NCI-H2171 treated with DMSO at 0.1 percent for 48 hours (cell line): ENCODE results near the gene CRYBA4.
A peak's percentile ranks its signal among the peaks of the same experiment; 100 is the strongest.

Experiments used
- DNase-seq: peaks from one replicate; lab custom pipeline; 2025; lab: John Stamatoyannopoulos, UW

CRYBA4 gene

DNA sequence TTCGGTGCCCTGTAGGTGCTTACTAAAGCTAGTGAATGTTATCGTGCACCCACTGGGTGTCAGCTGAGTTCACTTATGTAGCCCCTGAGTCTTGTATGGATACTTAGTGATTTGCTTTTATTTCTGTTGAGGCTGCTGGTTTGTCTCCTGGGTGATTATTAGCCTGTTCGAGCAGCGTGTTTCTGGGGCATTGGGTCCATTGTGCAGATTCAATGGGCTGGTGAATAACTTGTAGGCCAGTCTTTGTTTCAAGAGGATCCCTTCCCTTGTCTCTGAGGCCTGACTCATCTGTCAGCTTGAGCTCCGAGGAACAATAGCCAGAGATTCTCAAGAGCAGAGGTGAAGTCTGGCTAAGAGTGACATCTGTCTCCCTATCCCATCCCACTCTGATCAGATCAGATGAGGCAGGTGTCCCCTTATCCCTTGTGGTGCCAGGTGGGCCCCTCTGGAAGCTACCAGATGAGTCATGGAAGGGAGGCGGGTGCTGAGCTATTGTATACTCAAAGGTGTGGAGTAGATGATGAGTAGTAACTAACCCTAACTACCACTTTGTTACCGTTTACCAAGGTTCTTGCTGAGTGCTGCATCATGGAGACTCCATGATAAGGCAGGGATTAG, 39.3 kb downstream of the CRYBA4 start:
- DNase-seq: peak; percentile 93

DNA sequence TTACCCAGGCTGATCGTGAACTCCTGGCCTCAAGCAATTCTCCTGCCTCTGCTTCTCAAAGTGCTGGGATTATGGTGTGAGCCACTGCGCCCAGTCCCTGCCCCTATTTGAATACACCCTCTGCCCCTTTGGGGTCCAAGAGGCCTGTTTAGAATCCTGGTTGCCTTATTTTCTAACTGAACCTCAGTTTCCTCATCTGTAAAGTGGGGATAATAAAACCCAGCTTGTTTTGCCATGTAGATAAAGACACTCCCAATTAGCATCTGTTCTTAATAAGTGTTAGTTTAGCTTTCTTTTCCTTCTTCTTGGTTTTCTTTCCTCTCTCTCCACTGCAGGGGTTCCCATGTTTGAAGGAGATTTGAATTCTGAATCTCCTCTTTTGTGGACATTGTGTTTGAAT, 40.4 kb downstream of the CRYBA4 start:
- DNase-seq: no peak

DNA sequence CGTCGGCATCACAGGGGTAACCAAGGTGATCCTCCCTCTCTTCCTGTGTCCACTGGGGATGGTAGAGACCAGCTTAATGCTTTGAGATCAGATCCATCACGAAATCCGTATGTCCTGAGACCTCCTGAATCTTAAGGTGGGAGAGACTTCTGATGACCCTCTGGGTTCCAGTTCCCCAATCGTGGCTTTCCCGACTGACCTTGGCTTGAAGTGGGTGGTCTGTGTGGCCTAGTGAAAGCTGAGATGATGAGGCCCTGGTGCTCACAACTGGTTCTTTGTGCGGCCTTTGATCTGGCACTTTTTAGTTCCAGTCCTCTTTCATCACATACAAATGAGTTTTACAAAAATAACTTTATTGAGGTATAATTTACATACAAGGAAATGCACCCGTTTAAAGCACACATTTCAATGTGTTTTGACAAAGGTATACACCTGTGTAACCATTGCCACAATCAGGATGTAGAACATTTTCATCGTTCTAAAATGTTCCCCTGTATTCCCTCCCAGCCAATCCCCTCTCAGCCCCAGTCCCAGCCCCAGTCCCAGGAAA, 41.7 kb downstream of the CRYBA4 start:
- no peak for DNase-seq

DNA sequence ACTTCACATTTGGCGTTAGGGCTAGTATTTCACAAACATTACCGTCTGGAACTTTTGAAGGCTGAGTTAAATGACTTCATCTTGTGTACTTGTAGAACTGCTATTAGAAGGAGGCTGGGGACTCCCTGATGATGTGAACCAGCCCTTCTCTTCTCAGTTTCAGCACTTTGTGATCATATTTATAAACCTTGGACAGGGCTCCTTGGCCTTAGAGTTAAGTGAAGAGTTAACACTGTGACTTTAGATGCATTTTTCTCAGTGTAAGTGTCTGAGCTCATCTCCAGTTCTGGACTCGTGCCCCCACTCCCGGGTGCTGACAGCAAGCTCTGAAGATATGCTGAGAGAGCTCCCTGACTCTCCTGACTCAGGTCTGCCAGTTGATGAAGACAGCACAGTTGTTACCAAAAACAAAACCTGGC, 44.1 kb downstream of the CRYBA4 start:
- DNase-seq: no peak

DNA sequence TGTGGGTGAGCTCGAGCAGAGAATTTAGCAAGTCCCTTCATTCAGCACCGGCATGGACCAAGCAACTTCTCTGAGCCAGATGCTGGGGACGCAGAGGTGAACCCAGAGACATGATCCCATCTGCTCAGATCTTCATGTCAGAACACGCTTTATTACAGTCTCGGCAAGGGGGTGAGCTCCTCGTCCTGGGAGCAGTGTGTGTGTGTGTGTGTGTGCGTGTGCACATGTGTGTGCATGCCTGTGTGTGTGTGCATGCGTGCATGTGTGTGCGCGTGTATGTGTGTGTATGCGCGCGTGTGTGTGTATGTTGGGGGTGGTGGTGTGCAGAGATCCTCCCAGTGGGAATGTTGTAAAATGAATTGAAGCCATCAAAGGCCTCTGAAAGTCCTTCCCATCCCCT, 45.4 kb downstream of the CRYBA4 start:
- DNase-seq: peak; percentile 86

DNA sequence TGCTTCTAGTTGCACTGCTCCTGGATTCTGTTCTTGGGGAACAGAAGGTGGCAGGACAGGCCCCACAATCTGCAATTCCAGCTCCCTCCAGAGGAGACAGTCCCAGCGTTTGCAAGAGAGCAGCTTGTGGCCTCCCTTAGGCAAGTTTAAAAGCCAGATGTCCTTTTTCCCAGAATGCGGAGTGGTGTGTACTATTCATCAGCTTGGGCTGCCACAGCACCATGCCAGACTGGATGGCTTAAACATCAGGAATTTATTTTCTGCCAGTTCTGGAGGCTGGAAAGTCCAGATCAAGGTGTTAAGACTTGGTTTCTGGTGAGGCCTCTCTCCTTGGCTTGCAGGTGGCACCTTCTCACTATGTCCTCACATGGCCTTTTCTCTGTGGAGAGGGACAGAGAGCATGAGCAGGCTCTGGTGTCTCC, 47.3 kb downstream of the CRYBA4 start:
- DNase-seq: peak; percentile 81

DNA sequence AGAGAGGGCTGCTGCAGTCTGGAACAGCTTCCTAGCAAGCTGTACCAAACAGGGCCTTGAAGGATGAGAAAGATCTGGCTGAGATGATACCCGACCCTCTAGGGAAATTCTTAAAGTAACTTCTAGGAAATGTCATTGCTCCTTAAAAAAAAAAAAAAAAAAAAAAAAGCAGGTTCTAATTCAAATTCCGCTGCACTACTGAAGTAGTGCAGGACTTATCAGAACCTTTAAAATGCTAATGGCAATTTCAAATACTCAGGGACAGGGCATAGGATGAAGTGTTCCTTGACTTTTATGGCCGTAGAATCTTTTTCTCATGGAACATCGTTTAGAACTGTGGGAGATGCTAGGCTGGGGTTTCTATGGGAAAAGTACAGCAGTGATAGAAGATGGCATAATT, 48.7 kb downstream of the CRYBA4 start:
- DNase-seq: no peak

DNA sequence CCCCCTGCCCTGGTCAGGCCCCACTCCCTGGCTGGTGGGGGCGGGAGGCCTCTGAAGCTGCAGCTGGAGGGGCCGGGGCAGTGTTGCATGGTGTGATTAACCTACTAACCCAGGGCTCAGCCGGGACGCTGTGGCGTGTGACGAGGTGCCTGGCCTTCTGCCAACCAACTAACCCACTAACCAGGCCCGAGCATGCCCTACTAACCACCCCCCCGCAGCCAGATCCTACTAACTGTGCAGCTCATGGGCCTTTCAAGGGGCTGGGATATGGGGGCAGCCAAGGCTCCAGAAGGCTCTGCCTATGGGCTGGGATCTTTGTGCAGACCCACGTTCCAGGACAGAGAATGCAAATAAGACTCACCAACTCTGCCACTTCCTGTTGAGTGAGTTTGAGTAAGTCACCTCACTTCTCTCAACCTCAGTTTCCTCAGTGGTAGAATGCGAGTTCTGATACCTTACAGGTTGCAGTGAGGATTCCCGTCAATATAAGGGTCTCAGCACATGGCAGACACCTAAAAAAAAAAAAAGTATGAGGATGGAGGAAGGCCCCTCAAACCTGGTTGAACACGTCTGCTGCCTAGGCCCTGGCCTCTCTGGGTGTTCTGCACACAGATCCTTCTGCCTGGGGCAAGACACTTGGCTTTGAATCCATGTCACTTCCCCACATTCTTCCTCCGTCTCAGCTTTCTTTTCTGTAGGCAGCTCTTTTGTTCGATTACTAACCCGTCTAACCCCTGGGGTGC, 49.7 kb downstream of the CRYBA4 start:
- DNase-seq: peak; percentile 30

DNA sequence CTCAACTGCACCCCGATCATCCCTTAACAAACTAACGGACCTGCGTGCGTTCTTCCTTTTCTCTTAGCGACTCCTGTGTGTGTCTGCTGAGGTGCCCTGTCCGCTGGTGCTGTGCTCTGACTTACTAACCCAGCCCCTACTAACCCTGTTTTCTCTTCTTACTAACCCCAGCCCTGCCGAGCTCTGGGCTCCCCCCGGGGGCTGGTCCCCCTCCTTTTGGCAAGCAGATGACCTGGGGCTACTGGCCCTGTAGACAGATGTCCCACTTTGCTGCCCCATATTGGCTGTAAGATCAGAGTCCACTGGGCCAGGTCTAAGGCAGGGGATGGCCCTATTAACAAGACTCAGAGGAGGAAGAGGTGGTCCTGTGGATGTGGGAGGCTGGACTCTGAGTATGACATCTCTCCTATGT, 50.3 kb downstream of the CRYBA4 start:
- DNase-seq: no peak

DNA sequence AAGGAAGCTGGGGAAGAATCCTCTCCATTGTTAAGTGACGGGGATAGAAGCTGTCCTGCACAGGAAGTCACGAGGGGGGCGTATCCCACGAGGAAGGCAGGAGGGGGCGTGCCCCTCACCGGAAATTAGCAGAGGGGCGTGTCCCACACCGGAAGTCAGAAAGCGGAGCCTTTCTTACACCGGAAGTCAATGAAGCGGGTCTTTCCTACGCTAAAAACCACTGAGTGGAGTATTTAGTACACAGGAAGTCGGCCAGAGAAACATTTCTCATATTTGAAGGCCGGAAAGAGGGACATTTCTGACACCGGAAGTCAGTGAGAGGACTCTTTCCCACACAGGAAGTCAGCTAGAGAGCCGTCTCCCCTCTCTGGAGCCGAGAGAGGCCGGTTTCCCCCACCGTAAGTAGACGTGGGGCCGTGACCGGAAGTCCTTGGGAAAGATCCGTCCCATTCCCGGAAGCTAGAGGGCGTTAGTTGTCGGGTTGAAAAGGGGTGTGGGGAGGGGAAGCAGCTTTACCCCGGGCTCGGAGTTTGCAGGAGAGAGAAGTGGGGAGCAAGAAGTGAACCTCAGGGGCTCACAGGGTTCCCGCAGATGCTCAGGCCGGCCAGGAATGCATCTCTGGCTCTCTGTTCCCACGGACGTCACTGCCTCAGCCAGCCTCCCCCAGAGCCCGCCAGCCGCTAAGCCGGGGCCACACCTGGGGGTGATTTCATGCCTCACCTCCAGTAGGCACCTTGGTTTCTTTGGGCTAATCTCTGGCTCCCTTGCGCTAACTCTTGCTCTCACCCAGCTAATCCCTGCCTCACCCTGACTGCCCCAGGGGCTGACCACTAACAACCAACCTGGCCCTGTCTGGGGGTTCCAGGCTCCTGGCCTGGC, 51.1 kb downstream of the CRYBA4 start:
- DNase-seq: peak; percentile 97

DNA sequence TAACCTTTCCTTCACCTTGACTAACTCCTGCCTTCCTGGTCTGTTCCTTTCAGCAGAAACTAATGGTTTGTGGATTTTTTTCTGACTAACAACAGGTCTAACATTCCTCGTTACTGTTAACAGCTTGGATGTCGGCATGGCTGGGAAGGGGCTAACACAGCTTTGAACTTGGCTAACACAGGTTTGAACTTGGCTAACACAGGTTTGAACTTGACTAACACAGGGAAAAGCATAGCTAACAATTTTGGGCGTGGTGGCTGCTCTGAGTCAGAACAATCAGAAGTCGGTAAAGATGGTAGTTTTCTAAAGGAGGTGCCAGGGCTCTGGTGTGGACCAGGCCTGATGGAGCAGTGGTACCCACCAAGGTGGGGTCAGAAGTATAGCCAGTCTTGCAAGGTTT, 51.7 kb downstream of the CRYBA4 start:
- no peak for DNase-seq

DNA sequence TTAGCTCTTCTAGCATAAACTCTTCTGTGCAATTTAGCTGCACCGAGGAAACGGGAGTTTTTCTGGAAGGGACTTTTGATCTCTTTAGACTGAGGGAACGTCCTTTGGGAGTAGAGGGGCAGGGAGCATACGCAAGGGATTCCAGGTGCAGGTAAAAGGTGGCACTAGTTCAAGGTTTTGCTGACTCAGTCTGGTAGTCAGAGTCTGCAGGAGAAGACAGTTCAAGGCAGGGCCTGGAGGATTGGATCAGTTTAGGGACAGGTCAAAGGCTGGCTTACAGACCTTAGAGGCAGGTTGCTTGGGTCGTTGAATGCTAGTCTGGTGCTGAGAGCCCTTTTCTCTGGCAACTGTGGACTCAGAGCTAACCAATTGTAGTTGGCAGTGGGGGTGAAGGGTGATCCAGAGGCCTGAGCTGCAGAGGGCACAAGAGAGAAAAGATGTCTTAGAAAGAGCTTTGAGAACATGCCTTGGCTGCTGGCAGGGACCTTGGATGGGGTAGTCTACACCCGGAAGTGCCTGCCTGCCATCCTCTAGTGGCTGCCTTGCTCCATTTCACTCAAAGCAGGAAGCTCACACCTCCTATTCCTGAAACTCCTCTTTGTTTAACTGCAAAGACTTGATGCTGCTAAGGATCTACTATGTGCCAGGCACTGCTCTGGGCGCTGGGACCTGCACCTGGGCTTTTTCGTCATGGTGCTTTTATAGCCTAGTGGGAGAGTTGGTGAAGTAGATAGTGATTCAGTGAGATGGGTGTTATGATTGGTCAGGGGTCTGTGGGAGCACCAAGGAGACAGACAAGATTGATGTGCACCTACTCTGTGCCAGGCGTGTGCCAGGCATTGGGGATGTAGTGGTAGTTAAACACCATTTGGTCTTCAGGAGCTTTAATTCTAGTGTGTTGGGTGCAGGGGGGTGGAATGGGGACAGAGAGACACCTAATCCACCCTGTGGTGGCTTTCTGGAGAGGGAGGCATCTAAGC, 52.7 kb downstream of the CRYBA4 start:
- no peak for DNase-seq

DNA sequence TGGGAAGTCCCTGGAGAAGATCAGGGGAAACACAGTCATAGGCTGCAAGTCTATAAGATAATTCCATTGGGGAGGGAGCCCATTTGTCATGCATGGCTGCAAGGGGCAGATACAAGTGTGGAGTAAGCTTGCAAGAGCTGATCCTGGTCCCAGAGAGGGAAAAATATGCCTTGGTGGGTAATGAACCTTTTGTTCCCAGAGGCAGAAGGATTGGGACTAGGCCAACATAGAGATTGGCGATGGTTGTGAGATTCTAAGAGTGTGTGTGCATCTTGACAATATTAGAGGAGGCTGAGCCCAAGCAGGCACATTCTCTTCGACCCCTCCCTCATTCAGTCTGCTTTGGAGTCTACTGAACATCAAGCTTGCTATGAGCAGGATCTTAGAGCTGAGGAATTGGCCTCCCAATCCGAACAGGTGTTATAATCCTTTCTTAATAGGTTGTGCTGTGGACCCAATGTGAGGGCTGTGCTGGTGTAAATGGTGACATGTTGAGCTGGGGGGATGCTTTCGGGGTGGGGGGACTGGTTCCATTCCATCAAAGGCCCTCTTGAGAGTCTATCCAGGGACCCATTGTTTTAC, 54.0 kb downstream of the CRYBA4 start:
- no peak for DNase-seq

DNA sequence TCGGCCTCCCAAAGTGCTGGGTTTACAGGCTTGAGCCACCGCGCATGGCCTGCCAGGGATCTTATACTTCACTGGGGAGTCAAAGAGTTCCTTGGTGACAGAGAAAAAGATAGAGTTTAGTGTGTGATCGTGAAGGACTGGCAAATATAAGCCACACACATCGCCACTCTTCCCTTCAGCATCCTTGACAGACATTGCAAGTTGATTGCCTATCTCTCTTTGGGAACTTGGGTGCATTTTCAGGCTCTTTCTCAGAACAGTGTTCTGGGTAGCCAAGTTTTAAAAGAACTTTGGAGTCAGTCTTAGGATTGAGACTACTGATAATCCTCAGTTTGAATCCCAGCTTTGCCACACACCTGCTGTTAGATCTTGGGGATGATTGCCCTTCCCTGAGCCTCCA, 55.5 kb downstream of the CRYBA4 start:
- DNase-seq: no peak

DNA sequence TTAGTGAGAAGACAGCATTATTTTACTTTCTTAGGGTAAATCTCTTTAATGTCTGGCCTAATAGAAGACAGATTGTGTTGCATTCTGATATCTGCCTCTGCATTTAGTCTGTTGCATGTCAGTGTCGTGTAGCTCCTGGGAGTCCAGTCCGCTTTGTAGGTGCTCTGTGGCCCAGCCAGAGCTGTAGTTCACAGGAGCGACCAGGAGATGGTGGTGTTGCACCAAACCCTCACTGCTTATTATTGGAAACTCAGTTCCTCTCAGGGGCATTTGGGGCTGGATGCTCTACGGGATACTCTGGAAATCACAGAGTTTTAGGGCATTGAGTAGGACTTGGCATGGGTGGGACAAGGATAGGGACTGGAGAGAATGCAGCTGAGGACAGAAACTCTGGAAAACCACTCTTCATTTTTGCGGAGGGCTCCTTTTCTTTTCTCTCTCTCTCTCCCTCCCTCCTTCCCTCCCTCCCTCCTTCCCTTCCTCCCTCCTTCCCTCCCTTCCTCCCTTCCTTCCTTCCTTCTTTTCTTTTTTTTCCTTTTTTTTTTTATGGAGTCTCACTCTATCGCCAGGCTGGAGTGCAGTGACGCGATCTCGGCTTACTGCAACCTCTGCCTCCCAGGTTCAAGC, 57.4 kb downstream of the CRYBA4 start:
- DNase-seq: peak; percentile 82
